Neural cell (in vitro differentiated cells): ENCODE measurements around the gene PRKCA. TPM values are rescaled to one million over a fixed set of nuclear protein-coding genes. Genes with fewer than 3 reads are reported as not detected.

Experiments
- H2AFZ ChIP-seq: fragments of 200-600, 300-800 bp; sonication (generic), shearing (Covaris generic); 2 replicates; pipeline ENCODE4 v1.6.0; 2014; ENCODE audit warnings: low read depth, mild to moderate bottlenecking, antibody characterized with exemption, low read length, moderate library complexity
- H3F3A ChIP-seq: fragments of 200-600 bp; shearing (Covaris generic); 2 replicates; pipeline ENCODE4 v1.6.1; 2016; ENCODE audit warnings: mild to moderate bottlenecking, moderate library complexity, mixed read lengths, antibody characterized with exemption, low read length; ENCODE audit not compliant: insufficient read depth, poor library complexity, severe bottlenecking
- H3K27ac ChIP-seq: fragments of 200-600, 300-800 bp; sonication (generic), shearing (Covaris generic); 2 replicates; pipeline ENCODE4 v1.5.1; 2014; ENCODE audit warnings: mild to moderate bottlenecking, low read length, moderate library complexity
- H3K27me3 ChIP-seq: fragments of 300-800, 200-600 bp; sonication (generic), shearing (Covaris generic); 2 replicates; pipeline ENCODE4 v1.6.0; 2014; ENCODE audit warnings: mild to moderate bottlenecking, low read depth, low read length, moderate library complexity; ENCODE audit not compliant: insufficient read depth
- H3K36me3 ChIP-seq: fragments of 300-800, 200-600 bp; sonication (generic), shearing (Covaris generic); 2 replicates; pipeline ENCODE4 v1.5.1; 2014; ENCODE audit warnings: mild to moderate bottlenecking, antibody characterized with exemption, low read length, moderate library complexity; ENCODE audit not compliant: insufficient read depth
- H3K4me2 ChIP-seq: fragments of 300-800, 200-600 bp; sonication (generic), shearing (Covaris generic); 2 replicates; pipeline ENCODE4 v1.6.0; 2014; ENCODE audit warnings: mild to moderate bottlenecking, low read length
- H3K4me3 ChIP-seq: fragments of 300-800, 200-600 bp; sonication (generic), shearing (Covaris generic); 2 replicates; pipeline ENCODE4 v1.5.1; 2014; ENCODE audit warnings: mild to moderate bottlenecking, low read length, moderate library complexity
- H3K79me2 ChIP-seq: fragments of 200-600 bp; shearing (Covaris generic); replicated peaks from 2 replicates; pipeline ENCODE4 v1.6.0; 2014; ENCODE audit warnings: mild to moderate bottlenecking, low read length, moderate library complexity; ENCODE audit not compliant: insufficient read depth
- H3K9ac ChIP-seq: fragments of 300-800, 200-600 bp; sonication (generic), shearing (Covaris generic); 2 replicates; pipeline ENCODE4 v1.6.1; 2016; ENCODE audit warnings: mild to moderate bottlenecking, low read length, mixed read lengths
- H3K9me2 ChIP-seq: fragments of 200-600 bp; shearing (Covaris generic); 2 replicates; pipeline ENCODE4 v1.6.1; 2016; ENCODE audit warnings: mild to moderate bottlenecking, low read length, mixed read lengths; ENCODE audit not compliant: insufficient read depth
- H3K9me3 ChIP-seq: fragments of 200-600, 300-800 bp; sonication (generic), shearing (Covaris generic); 2 replicates; pipeline ENCODE4 v1.6.1; 2016; ENCODE audit warnings: mild to moderate bottlenecking, mixed run types, low read length, moderate library complexity, mixed read lengths
- H4K20me1 ChIP-seq: fragments of 200-600 bp; shearing (Covaris generic); 2 replicates; pipeline ENCODE4 v1.6.1; 2016; ENCODE audit warnings: mild to moderate bottlenecking, mixed run types; ENCODE audit not compliant: insufficient read depth
- CTCF ChIP-seq: fragments of 450-650 bp; IDR thresholded peaks from 2 replicates; pipeline ENCODE4 v1.5.1; 2014; ENCODE audit warnings: antibody characterized with exemption, mild to moderate bottlenecking, moderate library complexity; ENCODE audit not compliant: poor library complexity, severe bottlenecking
- EP300 ChIP-seq: fragments of 450-650 bp; conservative IDR thresholded peaks from 2 replicates; pipeline ENCODE4 v1.6.1; 2014; ENCODE audit warnings: antibody characterized with exemption, mild to moderate bottlenecking, moderate library complexity; ENCODE audit not compliant: poor library complexity, severe bottlenecking
- EZH2 ChIP-seq: fragments of 200-600, 300-800 bp; shearing (Covaris generic), sonication (generic); IDR thresholded peaks from 2 replicates; pipeline ENCODE4 v1.6.1; 2014; ENCODE audit warnings: antibody characterized with exemption, low read length, borderline replicate concordance, mild to moderate bottlenecking; ENCODE audit not compliant: insufficient read depth, poor library complexity, severe bottlenecking
- MXI1 ChIP-seq: fragments of 450-650 bp; conservative IDR thresholded peaks from 2 replicates; pipeline ENCODE4 v1.6.1; 2014; ENCODE audit warnings: antibody characterized with exemption, mild to moderate bottlenecking; ENCODE audit not compliant: poor library complexity, severe bottlenecking
- POLR2AphosphoS5 ChIP-seq: IDR thresholded peaks from 2 replicates; pipeline ENCODE4 v1.6.1; 2012
- RAD21 ChIP-seq: fragments of 450-650 bp; conservative IDR thresholded peaks from 2 replicates; pipeline ENCODE4 v1.6.1; 2014; ENCODE audit warnings: antibody characterized with exemption, mild to moderate bottlenecking, moderate library complexity
- REST ChIP-seq: IDR thresholded peaks from 2 replicates; pipeline ENCODE4 v1.6.1; 2012; ENCODE audit warnings: borderline replicate concordance
- SMC3 ChIP-seq: fragments of 450-650 bp; conservative IDR thresholded peaks from 2 replicates; pipeline ENCODE4 v1.6.1; 2014; ENCODE audit warnings: antibody characterized with exemption, mild to moderate bottlenecking, moderate library complexity; ENCODE audit not compliant: poor library complexity
- TAF1 ChIP-seq: IDR thresholded peaks from 2 replicates; pipeline ENCODE4 v1.6.1; 2012; ENCODE audit warnings: low read depth
- polyA plus RNA-seq: library from polyadenylated mRNA; depleted of rRNA; stranded (reverse); fragments of >200 nt; gene quantifications from 2 replicates; pipeline ENCODE4 v1.2.3, GENCODE V29; 2014

Gene PRKCA
- polyA plus RNA-seq, 1 donor from 2014 or later: 5.9 TPM

GRCh38 chr17:66275651-66276050 is 26.8 kb upstream of the PRKCA start:
- Histone ChIP-seq H3K9ac (no peak overlapping the region), H3F3A (no peaks in the 10 kb centered on the region), H3K36me3 (no peaks in the 10 kb centered on the region), H3K9me3 (no peaks in the 10 kb centered on the region), H2AFZ (no peak overlapping the region), H3K79me2 (no peaks in the 10 kb centered on the region), H4K20me1 (no peaks in the 10 kb centered on the region), H3K27me3 (no peaks in the 10 kb centered on the region), H3K4me2 (no peak overlapping the region), H3K9me2 (no peaks in the 10 kb centered on the region), H3K4me3 (no peak overlapping the region), H3K27ac (no peak overlapping the region)
- TF ChIP-seq EP300 (no peak), TAF1 (no peak), POLR2AphosphoS5 (no peak), MXI1 (no peak), CTCF (no peak), RAD21 (no peak), EZH2 (no peak), REST (no peak), SMC3 (no peak)

- Histone ChIP-seq H3K4me3 (no peak overlapping the region), H3K9me2 (no peaks in the 10 kb centered on the region), H2AFZ (no peak overlapping the region), H3K4me2 (no peak overlapping the region), H3K79me2 (no peaks in the 10 kb centered on the region), H3K27me3 (no peaks in the 10 kb centered on the region), H3K9me3 (no peaks in the 10 kb centered on the region), H3K9ac (no peak overlapping the region), H3F3A (no peaks in the 10 kb centered on the region), H4K20me1 (no peaks in the 10 kb centered on the region), H3K27ac (no peak overlapping the region), H3K36me3 (no peaks in the 10 kb centered on the region)
- no peak for TF ChIP-seq CTCF
- TF ChIP-seq RAD21: no peak
- no peak for TF ChIP-seq EZH2
- TF ChIP-seq POLR2AphosphoS5: no peak
- no peak for TF ChIP-seq TAF1
- TF ChIP-seq MXI1: no peak
These were observed 26.0 kb upstream of the PRKCA start for GRCh38 chr17:66276328-66276937.
